K562 (cell line): ENCODE measurements around the gene UBALD2. TPM values are rescaled to one million over a fixed set of nuclear protein-coding genes. Genes with fewer than 3 reads are reported as not detected.

ENCODE experiments used
- ARHGAP35 ChIP-seq: fragments of 450-650 bp; IDR thresholded peaks from 2 replicates; pipeline ENCODE4 v1.6.1; 2018; ENCODE audit not compliant: partially characterized antibody
- EHMT2 ChIP-seq: fragments of 450-650 bp; IDR thresholded peaks from 2 replicates; pipeline ENCODE4 v1.6.1; 2018; ENCODE audit warnings: antibody characterized with exemption
- JUN ChIP-seq, 2 experiments: sonication (generic) in 1 of 2; formaldehyde crosslinking in 1 of 2; IDR thresholded peaks; 2 replicates each; pipeline versions ENCODE4 v1.6.1 to v1.8.0; 2012 to 2022; ENCODE audit warnings: borderline replicate concordance in 2 of 2, mild to moderate bottlenecking in 2 of 2, improper control_type of control experiment in 1 of 2, low read depth in 1 of 2, low read length in 1 of 2, missing genetic modification reagents in 1 of 2
- MCM5 ChIP-seq: fragments of 450-650 bp; IDR thresholded peaks from 2 replicates; pipeline ENCODE4 v1.6.1; 2016; ENCODE audit warnings: low read depth
- NFXL1 ChIP-seq: fragments of 450-650 bp; formaldehyde crosslinking; IDR thresholded peaks from 2 replicates; pipeline ENCODE4 v1.4.0; 2021; ENCODE audit warnings: mild to moderate bottlenecking
- PCBP2 ChIP-seq: fragments of 200-400 bp; formaldehyde crosslinking; IDR thresholded peaks from 2 replicates; pipeline ENCODE4 v1.6.1; 2018; ENCODE audit warnings: low read length, low read depth, mild to moderate bottlenecking, moderate library complexity; ENCODE audit not compliant: poor library complexity, severe bottlenecking
- polyA plus RNA-seq, 8 experiments: library from polyadenylated mRNA; depleted of rRNA in 4 of 8; stranded (reverse) in 5 of 8; unstranded in 3 of 8; fragments of >200 nt; fragmentation: Nextera tagmentation in 2 of 8; fragmentation: Illumina TruSeq in 1 of 8; extraction: Ambion mirVana in 2 of 8; extraction: Trizol in 1 of 8; gene quantifications; 2 replicates each; pipeline versions ENCODE4 v1.2.1 to v1.2.3, GENCODE V29; 2011 to 2014; ENCODE audit warnings: inconsistent platforms in 1 of 8, missing spikeins in 1 of 8
- total RNA-seq, 7 experiments: library from RNA; depleted of rRNA in 6 of 7; stranded (reverse); fragments of >200 nt in 6 of 7; fragmentation: Illumina TruSeq in 2 of 7; extraction: Trizol in 2 of 7; gene quantifications; 2 replicates each; pipeline versions ENCODE4 v1.2.1 to v1.2.3, GENCODE V29; 2011 to 2021; ENCODE audit warnings: low replicate concordance in 1 of 7
- TF ChIP-seq, protein P1 (sequence below): fragments of 250-450 bp; sonication (Bioruptor Pico); IDR thresholded peaks from 2 replicates; pipeline ENCODE4 v1.4.0; 2020; ENCODE audit warnings: mild to moderate bottlenecking, moderate library complexity, borderline replicate concordance

Gene UBALD2
- total and polyA plus RNA-seq, 9 of the 15 experiments (the other 6 are each of a cell fraction or from before 2014, with no cell fraction given), result 2.3 to 94.1 (median 25.3) TPM

DNA sequence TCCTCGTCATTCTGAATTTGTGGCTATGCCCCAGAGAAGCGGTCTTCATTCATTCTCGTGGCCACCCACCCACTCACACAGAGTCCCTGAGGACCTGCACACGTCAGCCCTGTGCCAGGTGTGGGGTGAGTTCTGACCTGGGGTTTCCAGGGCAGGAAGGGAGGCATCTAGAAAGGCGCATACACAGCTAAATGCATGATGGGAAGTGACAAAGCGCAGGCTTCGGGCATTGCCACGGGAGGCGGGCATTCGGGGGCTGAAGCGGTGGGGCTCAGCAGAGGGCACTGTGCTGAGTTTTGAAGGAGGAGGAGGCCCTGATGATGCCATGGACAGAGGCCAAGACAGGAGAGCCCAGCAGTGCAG, 10.9 kb downstream of the UBALD2 start (continued):
- TF ChIP-seq, protein P1, sequence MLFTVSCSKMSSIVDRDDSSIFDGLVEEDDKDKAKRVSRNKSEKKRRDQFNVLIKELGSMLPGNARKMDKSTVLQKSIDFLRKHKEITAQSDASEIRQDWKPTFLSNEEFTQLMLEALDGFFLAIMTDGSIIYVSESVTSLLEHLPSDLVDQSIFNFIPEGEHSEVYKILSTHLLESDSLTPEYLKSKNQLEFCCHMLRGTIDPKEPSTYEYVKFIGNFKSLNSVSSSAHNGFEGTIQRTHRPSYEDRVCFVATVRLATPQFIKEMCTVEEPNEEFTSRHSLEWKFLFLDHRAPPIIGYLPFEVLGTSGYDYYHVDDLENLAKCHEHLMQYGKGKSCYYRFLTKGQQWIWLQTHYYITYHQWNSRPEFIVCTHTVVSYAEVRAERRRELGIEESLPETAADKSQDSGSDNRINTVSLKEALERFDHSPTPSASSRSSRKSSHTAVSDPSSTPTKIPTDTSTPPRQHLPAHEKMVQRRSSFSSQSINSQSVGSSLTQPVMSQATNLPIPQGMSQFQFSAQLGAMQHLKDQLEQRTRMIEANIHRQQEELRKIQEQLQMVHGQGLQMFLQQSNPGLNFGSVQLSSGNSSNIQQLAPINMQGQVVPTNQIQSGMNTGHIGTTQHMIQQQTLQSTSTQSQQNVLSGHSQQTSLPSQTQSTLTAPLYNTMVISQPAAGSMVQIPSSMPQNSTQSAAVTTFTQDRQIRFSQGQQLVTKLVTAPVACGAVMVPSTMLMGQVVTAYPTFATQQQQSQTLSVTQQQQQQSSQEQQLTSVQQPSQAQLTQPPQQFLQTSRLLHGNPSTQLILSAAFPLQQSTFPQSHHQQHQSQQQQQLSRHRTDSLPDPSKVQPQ (CRISPR knock-in tag), result no peak
- TF ChIP-seq PCBP2 (no peak), ARHGAP35 (no peak), JUN (IDR thresholded peaks at IDR 0.05; ENCODE audit: borderline replicate concordance, low read depth, low read length) (no peak), JUN (CRISPR knock-in tag; IDR thresholded peaks at IDR 0.05; ENCODE audit: borderline replicate concordance) (no peak), NFXL1 (no peak), EHMT2 (no peak), MCM5 (no peak)
